ENCODE results near the gene STK25.
"Not testable (repeated sequence)": the region's sequence is repeated elsewhere in the genome, so short reads cannot be mapped to it uniquely, and the experiment has no call there.

DNA sequence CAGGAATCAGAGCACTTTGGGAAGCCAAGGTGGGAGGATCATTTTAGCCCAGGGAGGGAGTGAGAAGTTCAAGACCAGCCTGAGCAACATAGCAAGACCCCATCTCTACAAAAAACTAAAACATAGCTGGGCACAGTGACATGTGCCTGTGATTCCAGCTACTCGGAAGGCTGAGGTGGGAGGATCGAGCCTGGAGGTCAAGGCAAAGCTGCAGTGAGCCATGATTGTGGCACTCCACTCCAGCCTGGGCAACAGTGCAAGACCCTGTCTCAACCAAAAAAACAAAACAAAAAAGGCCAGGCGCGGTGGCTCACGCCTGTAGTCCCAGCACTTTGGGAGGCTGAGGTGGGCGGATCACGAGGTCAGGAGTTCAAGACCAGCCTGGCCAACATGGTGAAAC lies 58.3 kb downstream of the STK25 start:
- not testable (repeated sequence) for TF ChIP-seq REST (IDR thresholded peaks at IDR 0.05; ENCODE audit: unreplicated experiment); EZH2 (IDR thresholded peaks at IDR 0.05; ENCODE audit: low read depth, unreplicated experiment); CREB1 (CRISPR knock-in tag; IDR thresholded peaks at IDR 0.05; ENCODE audit: low read depth); POLR2AphosphoS5 (IDR thresholded peaks at IDR 0.05; ENCODE audit: low read depth); EZH2phosphoT487 (IDR thresholded peaks at IDR 0.05; ENCODE audit: unreplicated experiment); STAT1 (IDR thresholded peaks at IDR 0.05; ENCODE audit: unreplicated experiment); JUNB (IDR thresholded peaks at IDR 0.05; ENCODE audit: unreplicated experiment); ETS1 (IDR thresholded peaks at IDR 0.05); ZNF331 (CRISPR knock-in tag; IDR thresholded peaks at IDR 0.05; ENCODE audit: low read depth); NANOG (IDR thresholded peaks at IDR 0.05; ENCODE audit: borderline replicate concordance)
- TF ChIP-seq, protein P1, sequence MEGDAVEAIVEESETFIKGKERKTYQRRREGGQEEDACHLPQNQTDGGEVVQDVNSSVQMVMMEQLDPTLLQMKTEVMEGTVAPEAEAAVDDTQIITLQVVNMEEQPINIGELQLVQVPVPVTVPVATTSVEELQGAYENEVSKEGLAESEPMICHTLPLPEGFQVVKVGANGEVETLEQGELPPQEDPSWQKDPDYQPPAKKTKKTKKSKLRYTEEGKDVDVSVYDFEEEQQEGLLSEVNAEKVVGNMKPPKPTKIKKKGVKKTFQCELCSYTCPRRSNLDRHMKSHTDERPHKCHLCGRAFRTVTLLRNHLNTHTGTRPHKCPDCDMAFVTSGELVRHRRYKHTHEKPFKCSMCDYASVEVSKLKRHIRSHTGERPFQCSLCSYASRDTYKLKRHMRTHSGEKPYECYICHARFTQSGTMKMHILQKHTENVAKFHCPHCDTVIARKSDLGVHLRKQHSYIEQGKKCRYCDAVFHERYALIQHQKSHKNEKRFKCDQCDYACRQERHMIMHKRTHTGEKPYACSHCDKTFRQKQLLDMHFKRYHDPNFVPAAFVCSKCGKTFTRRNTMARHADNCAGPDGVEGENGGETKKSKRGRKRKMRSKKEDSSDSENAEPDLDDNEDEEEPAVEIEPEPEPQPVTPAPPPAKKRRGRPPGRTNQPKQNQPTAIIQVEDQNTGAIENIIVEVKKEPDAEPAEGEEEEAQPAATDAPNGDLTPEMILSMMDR (conservative IDR thresholded peaks at IDR 0.05; ENCODE audit: low read depth in 2 of 2) = not testable (repeated sequence)
- TF ChIP-seq, protein P2, sequence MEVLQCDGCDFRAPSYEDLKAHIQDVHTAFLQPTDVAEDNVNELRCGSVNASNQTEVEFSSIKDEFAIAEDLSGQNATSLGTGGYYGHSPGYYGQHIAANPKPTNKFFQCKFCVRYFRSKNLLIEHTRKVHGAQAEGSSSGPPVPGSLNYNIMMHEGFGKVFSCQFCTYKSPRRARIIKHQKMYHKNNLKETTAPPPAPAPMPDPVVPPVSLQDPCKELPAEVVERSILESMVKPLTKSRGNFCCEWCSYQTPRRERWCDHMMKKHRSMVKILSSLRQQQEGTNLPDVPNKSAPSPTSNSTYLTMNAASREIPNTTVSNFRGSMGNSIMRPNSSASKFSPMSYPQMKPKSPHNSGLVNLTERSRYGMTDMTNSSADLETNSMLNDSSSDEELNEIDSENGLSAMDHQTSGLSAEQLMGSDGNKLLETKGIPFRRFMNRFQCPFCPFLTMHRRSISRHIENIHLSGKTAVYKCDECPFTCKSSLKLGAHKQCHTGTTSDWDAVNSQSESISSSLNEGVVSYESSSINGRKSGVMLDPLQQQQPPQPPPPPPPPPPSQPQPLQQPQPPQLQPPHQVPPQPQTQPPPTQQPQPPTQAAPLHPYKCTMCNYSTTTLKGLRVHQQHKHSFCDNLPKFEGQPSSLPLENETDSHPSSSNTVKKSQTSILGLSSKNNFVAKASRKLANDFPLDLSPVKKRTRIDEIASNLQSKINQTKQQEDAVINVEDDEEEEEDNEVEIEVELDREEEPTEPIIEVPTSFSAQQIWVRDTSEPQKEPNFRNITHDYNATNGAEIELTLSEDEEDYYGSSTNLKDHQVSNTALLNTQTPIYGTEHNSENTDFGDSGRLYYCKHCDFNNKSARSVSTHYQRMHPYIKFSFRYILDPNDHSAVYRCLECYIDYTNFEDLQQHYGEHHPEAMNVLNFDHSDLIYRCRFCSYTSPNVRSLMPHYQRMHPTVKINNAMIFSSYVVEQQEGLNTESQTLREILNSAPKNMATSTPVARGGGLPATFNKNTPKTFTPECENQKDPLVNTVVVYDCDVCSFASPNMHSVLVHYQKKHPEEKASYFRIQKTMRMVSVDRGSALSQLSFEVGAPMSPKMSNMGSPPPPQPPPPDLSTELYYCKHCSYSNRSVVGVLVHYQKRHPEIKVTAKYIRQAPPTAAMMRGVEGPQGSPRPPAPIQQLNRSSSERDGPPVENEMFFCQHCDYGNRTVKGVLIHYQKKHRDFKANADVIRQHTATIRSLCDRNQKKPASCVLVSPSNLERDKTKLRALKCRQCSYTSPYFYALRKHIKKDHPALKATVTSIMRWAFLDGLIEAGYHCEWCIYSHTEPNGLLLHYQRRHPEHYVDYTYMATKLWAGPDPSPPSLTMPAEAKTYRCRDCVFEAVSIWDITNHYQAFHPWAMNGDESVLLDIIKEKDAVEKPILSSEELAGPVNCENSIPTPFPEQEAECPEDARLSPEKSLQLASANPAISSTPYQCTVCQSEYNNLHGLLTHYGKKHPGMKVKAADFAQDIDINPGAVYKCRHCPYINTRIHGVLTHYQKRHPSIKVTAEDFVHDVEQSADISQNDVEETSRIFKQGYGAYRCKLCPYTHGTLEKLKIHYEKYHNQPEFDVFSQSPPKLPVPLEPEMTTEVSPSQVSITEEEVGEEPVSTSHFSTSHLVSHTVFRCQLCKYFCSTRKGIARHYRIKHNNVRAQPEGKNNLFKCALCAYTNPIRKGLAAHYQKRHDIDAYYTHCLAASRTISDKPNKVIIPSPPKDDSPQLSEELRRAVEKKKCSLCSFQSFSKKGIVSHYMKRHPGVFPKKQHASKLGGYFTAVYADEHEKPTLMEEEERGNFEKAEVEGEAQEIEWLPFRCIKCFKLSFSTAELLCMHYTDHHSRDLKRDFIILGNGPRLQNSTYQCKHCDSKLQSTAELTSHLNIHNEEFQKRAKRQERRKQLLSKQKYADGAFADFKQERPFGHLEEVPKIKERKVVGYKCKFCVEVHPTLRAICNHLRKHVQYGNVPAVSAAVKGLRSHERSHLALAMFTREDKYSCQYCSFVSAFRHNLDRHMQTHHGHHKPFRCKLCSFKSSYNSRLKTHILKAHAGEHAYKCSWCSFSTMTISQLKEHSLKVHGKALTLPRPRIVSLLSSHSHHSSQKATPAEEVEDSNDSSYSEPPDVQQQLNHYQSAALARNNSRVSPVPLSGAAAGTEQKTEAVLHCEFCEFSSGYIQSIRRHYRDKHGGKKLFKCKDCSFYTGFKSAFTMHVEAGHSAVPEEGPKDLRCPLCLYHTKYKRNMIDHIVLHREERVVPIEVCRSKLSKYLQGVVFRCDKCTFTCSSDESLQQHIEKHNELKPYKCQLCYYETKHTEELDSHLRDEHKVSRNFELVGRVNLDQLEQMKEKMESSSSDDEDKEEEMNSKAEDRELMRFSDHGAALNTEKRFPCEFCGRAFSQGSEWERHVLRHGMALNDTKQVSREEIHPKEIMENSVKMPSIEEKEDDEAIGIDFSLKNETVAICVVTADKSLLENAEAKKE (CRISPR knock-in tag; IDR thresholded peaks at IDR 0.05) = not testable (repeated sequence)
